Thyroid gland (tissue), 4 donors: ENCODE results near the gene TOE1.

Experiments
- POLR2A ChIP-seq, 2 donors: fragments of 450-650 bp; IDR thresholded peaks; one replicate each; pipeline ENCODE4 v1.6.1; 2017; ENCODE audit warnings: antibody characterized with exemption in 2 of 2, mild to moderate bottlenecking in 2 of 2, moderate library complexity in 1 of 2
- TF ChIP-seq, protein P1 (sequence below), 6 experiments: fragments of 200-600 bp in 3 of 6; fragments of 450-650 bp in 3 of 6; sonication (generic) in 3 of 6; IDR thresholded peaks; one replicate each; pipeline ENCODE4 v1.5.1; 2016 to 2019; ENCODE audit warnings: antibody characterized with exemption in 6 of 6, mild to moderate bottlenecking in 2 of 6, inconsistent platforms in 1 of 6, moderate library complexity in 1 of 6

DNA sequence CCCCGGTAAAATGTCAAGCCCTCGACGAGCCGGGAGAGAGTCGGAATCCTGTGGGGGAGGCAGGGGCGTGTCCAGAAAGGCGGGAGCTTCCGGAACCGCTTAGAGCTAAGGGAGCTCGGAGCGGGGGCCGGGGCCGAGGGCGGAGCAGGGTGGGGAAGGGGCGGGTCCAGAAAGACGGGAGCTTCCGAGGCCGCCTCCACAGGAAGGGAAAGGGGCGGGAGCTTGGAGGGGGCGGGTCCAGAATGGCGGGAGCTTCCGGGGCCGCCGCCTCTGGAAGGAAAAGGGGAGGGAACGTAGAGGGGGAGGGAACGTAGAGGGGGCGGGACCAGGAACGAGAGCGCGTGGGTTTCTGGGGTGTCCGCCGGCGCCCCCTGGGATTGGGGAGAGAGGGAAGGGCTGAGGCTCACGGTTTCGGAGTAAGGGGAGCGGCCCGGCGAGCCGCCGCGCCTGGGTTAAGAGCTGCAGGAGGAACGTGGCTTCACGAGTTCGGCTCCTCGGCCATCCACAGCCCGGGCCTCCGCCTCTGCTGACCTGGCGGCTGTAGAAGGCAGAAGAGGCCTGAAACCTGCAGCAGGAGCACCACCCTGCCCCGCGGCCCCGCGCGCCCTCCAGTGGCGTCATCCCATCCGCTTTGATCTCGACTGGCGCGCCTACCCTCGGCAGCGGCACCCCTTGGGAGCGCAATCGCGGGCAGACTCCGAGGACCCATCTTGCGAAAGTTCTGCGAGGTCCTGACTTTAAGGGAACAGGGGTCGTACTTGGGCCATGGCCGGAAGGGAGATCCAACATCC is 36.3 kb upstream of the TOE1 start:
- peak in 1 of 2 donors; percentile 77 for TF ChIP-seq POLR2A (IDR thresholded peaks at IDR 0.05)
- TF ChIP-seq, protein P1, sequence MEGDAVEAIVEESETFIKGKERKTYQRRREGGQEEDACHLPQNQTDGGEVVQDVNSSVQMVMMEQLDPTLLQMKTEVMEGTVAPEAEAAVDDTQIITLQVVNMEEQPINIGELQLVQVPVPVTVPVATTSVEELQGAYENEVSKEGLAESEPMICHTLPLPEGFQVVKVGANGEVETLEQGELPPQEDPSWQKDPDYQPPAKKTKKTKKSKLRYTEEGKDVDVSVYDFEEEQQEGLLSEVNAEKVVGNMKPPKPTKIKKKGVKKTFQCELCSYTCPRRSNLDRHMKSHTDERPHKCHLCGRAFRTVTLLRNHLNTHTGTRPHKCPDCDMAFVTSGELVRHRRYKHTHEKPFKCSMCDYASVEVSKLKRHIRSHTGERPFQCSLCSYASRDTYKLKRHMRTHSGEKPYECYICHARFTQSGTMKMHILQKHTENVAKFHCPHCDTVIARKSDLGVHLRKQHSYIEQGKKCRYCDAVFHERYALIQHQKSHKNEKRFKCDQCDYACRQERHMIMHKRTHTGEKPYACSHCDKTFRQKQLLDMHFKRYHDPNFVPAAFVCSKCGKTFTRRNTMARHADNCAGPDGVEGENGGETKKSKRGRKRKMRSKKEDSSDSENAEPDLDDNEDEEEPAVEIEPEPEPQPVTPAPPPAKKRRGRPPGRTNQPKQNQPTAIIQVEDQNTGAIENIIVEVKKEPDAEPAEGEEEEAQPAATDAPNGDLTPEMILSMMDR (IDR thresholded peaks at IDR 0.05) = peak; percentile 22 to 77 (median 64)
